Caki2 (cell line): ENCODE measurements around the gene CNDP1. TPM values are rescaled to one million over a fixed set of nuclear protein-coding genes. Genes with fewer than 3 reads are reported as not detected.

Experiments used
- DNase-seq: peaks from one replicate; pipeline ENCODE4 v3.0.0-alpha.2; 2015; ENCODE audit warnings: low read depth
- in situ Hi-C: cut with HindIII; loops from 2 replicates; pipeline ENCODE4 v1.10.0; 2016; ENCODE audit warnings: low sequenced_read_pairs, low pct_unique_long_range_greater_than_20kb, mixed read lengths
- total RNA-seq: library from RNA; depleted of rRNA; stranded (reverse); fragments of >200 nt; shearing (Covaris generic); gene quantifications from 2 replicates; pipeline ENCODE4 v1.2.3, GENCODE V29; 2014; ENCODE audit warnings: low replicate concordance

CNDP1 gene
- total RNA-seq, 1 experiment from 2014 or later, result not detected

- in situ Hi-C loops, result no loop called here
- no peak for DNase-seq
Measured at GRCh38 chr18:74501386-74501785, 32.9 kb upstream of the CNDP1 start.

GRCh38 chr18:74503137-74503536 is 31.2 kb upstream of the CNDP1 start:
- DNase-seq, result no peak
- in situ Hi-C loops, result no loop called here

- DNase-seq, result no peak
- in situ Hi-C loops, result no loop called here
Measured at GRCh38 chr18:74505776-74506175, 28.5 kb upstream of the CNDP1 start.

GRCh38 chr18:74506448-74507084 is 27.7 kb upstream of the CNDP1 start:
- DNase-seq, result no peak
- in situ Hi-C loops, result no loop called here

GRCh38 chr18:74507097-74507881 is 27.0 kb upstream of the CNDP1 start:
- in situ Hi-C loops, result no loop called here
- DNase-seq, result no peak

GRCh38 chr18:74507927-74508326 is 26.4 kb upstream of the CNDP1 start:
- DNase-seq, result no peak
- in situ Hi-C loops, result no loop called here

GRCh38 chr18:74508366-74508765 is 25.9 kb upstream of the CNDP1 start:
- in situ Hi-C loops, result no loop called here
- DNase-seq, result no peak

GRCh38 chr18:74508821-74509225 is 25.5 kb upstream of the CNDP1 start:
- in situ Hi-C loops, result no loop called here
- DNase-seq, result no peak

- in situ Hi-C loops, result no loop called here
- no peak for DNase-seq
Measured at GRCh38 chr18:74509856-74510769, 24.2 kb upstream of the CNDP1 start.

GRCh38 chr18:74510770-74511095 is 23.6 kb upstream of the CNDP1 start:
- no peak for DNase-seq
- in situ Hi-C loops, result no loop called here

- in situ Hi-C loops, result no loop called here
- DNase-seq, result no peak
Measured at GRCh38 chr18:74511823-74512222, 22.5 kb upstream of the CNDP1 start.

GRCh38 chr18:74512321-74513053 is 21.8 kb upstream of the CNDP1 start:
- in situ Hi-C loops, result no loop called here
- no peak for DNase-seq

- in situ Hi-C loops, result no loop called here
- DNase-seq, result no peak
Measured at GRCh38 chr18:74513149-74513882, 21.0 kb upstream of the CNDP1 start.

GRCh38 chr18:74513883-74514205 is 20.5 kb upstream of the CNDP1 start:
- no peak for DNase-seq

GRCh38 chr18:74514860-74515495 is 19.3 kb upstream of the CNDP1 start:
- in situ Hi-C loops, result no loop called here
- DNase-seq, result no peak

More at GRCh38 chr18:74513883-74514205, 20.5 kb upstream of the CNDP1 start:
- in situ Hi-C loops, result no loop called here

- no peak for DNase-seq
- in situ Hi-C loops, result no loop called here
Measured at GRCh38 chr18:74515620-74516231, 18.6 kb upstream of the CNDP1 start.
